SK-N-MC (cell line): Measurements from ENCODE around the gene PERCC1.

ENCODE experiments used
- DNase-seq: peaks from one replicate; pipeline ENCODE4 v3.0.0-alpha.2; 2011; ENCODE audit warnings: low read depth, low spot score
- H3K27ac ChIP-seq: fragments of 200-600 bp; sonication (generic); 2 replicates; pipeline ENCODE4 v1.5.1; 2016; ENCODE audit warnings: mixed run types
- H3K36me3 ChIP-seq: fragments of 200-600 bp; sonication (generic); 2 replicates; pipeline ENCODE4 v1.6.1; 2017; ENCODE audit warnings: antibody characterized with exemption, low read length, mixed read lengths; ENCODE audit not compliant: insufficient read depth
- H3K4me3 ChIP-seq: fragments of 200-600 bp; sonication (generic); 2 replicates; pipeline ENCODE4 v1.5.1; 2016
- H3K9ac ChIP-seq: fragments of 200-600 bp; sonication (generic); 2 replicates; pipeline ENCODE4 v1.8.0; 2017; ENCODE audit warnings: mixed run types, mixed read lengths; ENCODE audit not compliant: insufficient read length
- H3K9me3 ChIP-seq: fragments of 200-600 bp; sonication (generic); 2 replicates; pipeline ENCODE4 v1.6.1; 2017; ENCODE audit warnings: low read depth, mild to moderate bottlenecking, antibody characterized with exemption, low read length, moderate library complexity, mixed read lengths
- EZH2 ChIP-seq: fragments of 200-600 bp; sonication (generic); IDR thresholded peaks from one replicate; pipeline ENCODE4 v1.6.1; 2017; ENCODE audit warnings: antibody characterized with exemption
- FOXP2 ChIP-seq: optimal IDR thresholded peaks from 2 replicates; pipeline ENCODE3; 2011; ENCODE audit warnings: mild to moderate bottlenecking, moderate library complexity; ENCODE audit not compliant: insufficient read depth; ENCODE audit errors: extremely low read length, control extremely low read depth
- POLR2AphosphoS5 ChIP-seq: IDR thresholded peaks from 2 replicates; pipeline ENCODE4 v1.6.1; 2012; ENCODE audit warnings: mild to moderate bottlenecking, low read depth, low read length, borderline replicate concordance

PERCC1 gene

GRCh38 chr16:1457489-1458245, 26.8 kb downstream of the PERCC1 start:
- DNase-seq = no peak
- Histone ChIP-seq H3K9me3 (no peaks in the 10 kb centered on the region), H3K9ac (no peak overlapping the region), H3K27ac (no peak overlapping the region), H3K4me3 (no peak overlapping the region), H3K36me3 (peaks cover 5% of the 10 kb centered on the region; the same call in 1 of the 2 replicates)
- TF ChIP-seq POLR2AphosphoS5 (no peak), FOXP2 (no peak)

- Histone ChIP-seq H3K36me3 (peaks cover 4% of the 10 kb centered on the region; the same call in 1 of the 2 replicates), H3K9ac (peak overlapping the region; percentile 14)
- DNase-seq = no peak
These were observed 27.6 kb downstream of the PERCC1 start for GRCh38 chr16:1458336-1458976.

GRCh38 chr16:1458977-1459341, 28.1 kb downstream of the PERCC1 start:
- TF ChIP-seq FOXP2 (no peak), POLR2AphosphoS5 (no peak), EZH2 (no peak)
- Histone ChIP-seq H3K9me3 (no peaks in the 10 kb centered on the region), H3K36me3 (no peaks in the 10 kb centered on the region; the same call in 1 of the 2 replicates), H3K9ac (peak overlapping the region; percentile 14), H3K4me3 (no peak overlapping the region; the same call in 1 of the 2 replicates), H3K27ac (peak overlapping the region; percentile 69)
- no peak for DNase-seq

More at GRCh38 chr16:1458336-1458976, 27.6 kb downstream of the PERCC1 start:
- Histone ChIP-seq H3K9me3 (no peaks in the 10 kb centered on the region), H3K27ac (peak overlapping the region; percentile 69), H3K4me3 (no peak overlapping the region; the same call in 1 of the 2 replicates)
- TF ChIP-seq POLR2AphosphoS5 (no peak), FOXP2 (no peak), EZH2 (no peak)

- DNase-seq = no peak
- H3K36me3 ChIP-seq = no peaks in the 10 kb centered on the region; the same call in 1 of the 2 replicates
- H3K9me3 ChIP-seq = no peaks in the 10 kb centered on the region
- TF ChIP-seq FOXP2 = no peak
- TF ChIP-seq POLR2AphosphoS5 = no peak
- TF ChIP-seq EZH2 = no peak
- peak overlapping the region; percentile 25; the same call in 1 of the 2 replicates for H3K4me3 ChIP-seq
- no peak overlapping the region for H3K9ac ChIP-seq
- H3K27ac ChIP-seq = peak overlapping the region; percentile 57
These were observed 29.1 kb downstream of the PERCC1 start for GRCh38 chr16:1459967-1460366.

GRCh38 chr16:1460602-1461138, 29.8 kb downstream of the PERCC1 start:
- Histone ChIP-seq H3K9ac (no peak overlapping the region), H3K36me3 (no peaks in the 10 kb centered on the region; the same call in 1 of the 2 replicates), H3K27ac (no peak overlapping the region), H3K4me3 (no peak overlapping the region), H3K9me3 (no peaks in the 10 kb centered on the region)
- DNase-seq = no peak
- no peak for TF ChIP-seq POLR2AphosphoS5
- no peak for TF ChIP-seq EZH2
- TF ChIP-seq FOXP2 = no peak

- H3K36me3 ChIP-seq = no peaks in the 10 kb centered on the region; the same call in 1 of the 2 replicates
These were observed 30.3 kb downstream of the PERCC1 start for GRCh38 chr16:1461146-1461545.

GRCh38 chr16:1464196-1464893, 33.5 kb downstream of the PERCC1 start:
- Histone ChIP-seq H3K9ac (no peak overlapping the region), H3K27ac (no peak overlapping the region), H3K4me3 (no peak overlapping the region), H3K36me3 (no peaks in the 10 kb centered on the region; the same call in 1 of the 2 replicates), H3K9me3 (no peaks in the 10 kb centered on the region)
- TF ChIP-seq FOXP2 (no peak), EZH2 (no peak), POLR2AphosphoS5 (no peak)
- no peak for DNase-seq

More at GRCh38 chr16:1461146-1461545, 30.3 kb downstream of the PERCC1 start:
- Histone ChIP-seq H3K4me3 (no peak overlapping the region), H3K9ac (no peak overlapping the region), H3K27ac (no peak overlapping the region), H3K9me3 (no peaks in the 10 kb centered on the region)
- DNase-seq = no peak
- TF ChIP-seq EZH2 (no peak), FOXP2 (no peak), POLR2AphosphoS5 (no peak)

- Histone ChIP-seq H3K4me3 (no peak overlapping the region), H3K27ac (no peak overlapping the region), H3K9me3 (no peaks in the 10 kb centered on the region), H3K36me3 (no peaks in the 10 kb centered on the region; the same call in 1 of the 2 replicates), H3K9ac (no peak overlapping the region)
- TF ChIP-seq EZH2 (no peak), FOXP2 (no peak), POLR2AphosphoS5 (no peak)
- DNase-seq = no peak
These were observed 34.2 kb downstream of the PERCC1 start for GRCh38 chr16:1464894-1465566.
